Astrocyte (in vitro differentiated cells and primary cell): ENCODE data around the gene STRADA. TPM values are rescaled to one million over a fixed set of nuclear protein-coding genes. Genes with fewer than 3 reads are reported as not detected.

Source experiments
- DNase-seq: peaks from one replicate; pipeline ENCODE4 v3.0.0-alpha.2; 2010; ENCODE audit warnings: low read depth
- FAIRE-seq: peaks from 2 replicates; lab custom pipeline; 2011; peaks lifted over from hg19 to GRCh38; lab: Jason Lieb, UNC
- H2AFZ ChIP-seq: 2 replicates; pipeline ENCODE4 v1.6.0; 2012; ENCODE audit warnings: low read depth, low read length, inconsistent platforms
- H3K27ac ChIP-seq: 2 replicates; pipeline ENCODE4 v1.5.1; 2011; ENCODE audit warnings: low read depth, low read length, inconsistent platforms
- H3K27me3 ChIP-seq: 2 replicates; pipeline ENCODE4 v1.6.0; 2011; ENCODE audit warnings: low read length, inconsistent platforms; ENCODE audit not compliant: insufficient read depth
- H3K36me3 ChIP-seq: 2 replicates; pipeline ENCODE4 v1.5.1; 2011; ENCODE audit warnings: low read length, inconsistent platforms; ENCODE audit not compliant: insufficient read depth
- H3K4me1 ChIP-seq: 2 replicates; pipeline ENCODE4 v1.5.1; 2011; ENCODE audit warnings: low read length, inconsistent platforms; ENCODE audit not compliant: insufficient read depth
- H3K4me2 ChIP-seq: 2 replicates; pipeline ENCODE4 v1.6.0; 2012; ENCODE audit warnings: low read length, inconsistent platforms
- H3K4me3 ChIP-seq: 2 replicates; pipeline ENCODE4 v1.5.1; 2011; ENCODE audit warnings: low read depth, mild to moderate bottlenecking, low read length, inconsistent platforms; ENCODE audit not compliant: insufficient read depth
- H3K79me2 ChIP-seq: 2 replicates; pipeline ENCODE4 v1.6.0; 2012; ENCODE audit warnings: mild to moderate bottlenecking, low read length, inconsistent platforms; ENCODE audit not compliant: insufficient read depth
- H3K9ac ChIP-seq: 2 replicates; pipeline ENCODE4 v1.6.0; 2012; ENCODE audit warnings: mild to moderate bottlenecking, low read length, inconsistent platforms
- H3K9me3 ChIP-seq: 2 replicates; pipeline ENCODE4 v1.5.1; 2012; ENCODE audit warnings: low read depth, mild to moderate bottlenecking, low read length, inconsistent platforms; ENCODE audit not compliant: insufficient read depth
- H4K20me1 ChIP-seq: 2 replicates; pipeline ENCODE4 v1.6.0; 2012; ENCODE audit warnings: low read length, inconsistent platforms; ENCODE audit not compliant: insufficient read depth
- H3K27ac Mint-ChIP-seq: one replicate; pipeline ENCODE4 v1.8.0; 2021; ENCODE audit warnings: mild to moderate bottlenecking, mixed read lengths; ENCODE audit not compliant: unreplicated experiment
- H3K27me3 Mint-ChIP-seq: one replicate; pipeline ENCODE4 v1.8.0; 2021; ENCODE audit warnings: low read depth, mixed read lengths; ENCODE audit not compliant: unreplicated experiment
- H3K36me3 Mint-ChIP-seq: one replicate; pipeline ENCODE4 v1.8.0; 2021; ENCODE audit warnings: low read depth, mixed read lengths; ENCODE audit not compliant: unreplicated experiment
- H3K4me1 Mint-ChIP-seq: one replicate; pipeline ENCODE4 v1.8.0; 2021; ENCODE audit warnings: low read depth, mixed read lengths; ENCODE audit not compliant: unreplicated experiment
- H3K4me3 Mint-ChIP-seq: one replicate; pipeline ENCODE4 v1.8.0; 2021; ENCODE audit warnings: mild to moderate bottlenecking, moderate library complexity, mixed read lengths; ENCODE audit not compliant: unreplicated experiment
- H3K9me3 Mint-ChIP-seq: one replicate; pipeline ENCODE4 v1.8.0; 2021; ENCODE audit warnings: mild to moderate bottlenecking, mixed read lengths; ENCODE audit not compliant: unreplicated experiment
- CTCF ChIP-seq: IDR thresholded peaks from 2 replicates; pipeline ENCODE4 v1.5.1; 2011; ENCODE audit warnings: low read depth, mild to moderate bottlenecking, inconsistent platforms, low read length, moderate library complexity; ENCODE audit not compliant: insufficient read depth
- EZH2 ChIP-seq: IDR thresholded peaks from 2 replicates; pipeline ENCODE4 v1.6.1; 2012; ENCODE audit warnings: mild to moderate bottlenecking, low read length, inconsistent platforms; ENCODE audit not compliant: insufficient read depth
- total RNA-seq: library from RNA; stranded (reverse); gene quantifications from 2 replicates; pipeline ENCODE4 v1.2.1, GENCODE V29; 2021

The STRADA gene
- total RNA-seq, 1 donor from 2014 or later = 35.7 TPM

GRCh38 chr17:63697341-63698286 lies 44.0 kb downstream of the STRADA start:
- H4K20me1 ChIP-seq = peaks cover 27% of the 10 kb centered on the region
- TF ChIP-seq EZH2 = no peak
- peak; percentile 9 for TF ChIP-seq CTCF
- no peak for FAIRE-seq
- H3K4me2 ChIP-seq = peak overlapping the region; percentile 90
- H3K4me1 Mint-ChIP-seq = peaks cover 4% of the 10 kb centered on the region
- H3K4me3 ChIP-seq = no peak overlapping the region
- peaks cover 11% of the 10 kb centered on the region for H3K4me1 ChIP-seq
- H3K27ac Mint-ChIP-seq = peak overlapping the region; percentile 41
- no peak overlapping the region for H3K9ac ChIP-seq
- H3K9me3 ChIP-seq = no peaks in the 10 kb centered on the region
- H3K9me3 Mint-ChIP-seq = no peaks in the 10 kb centered on the region
- no peaks in the 10 kb centered on the region for H3K27me3 ChIP-seq
- H3K36me3 ChIP-seq = no peaks in the 10 kb centered on the region
- no peak overlapping the region for H3K27ac ChIP-seq
- H2AFZ ChIP-seq = no peak overlapping the region
- peak overlapping the region; percentile 80 for H3K4me3 Mint-ChIP-seq
- H3K36me3 Mint-ChIP-seq = peaks cover 14% of the 10 kb centered on the region
- peaks cover 4% of the 10 kb centered on the region for H3K79me2 ChIP-seq
- no peak for DNase-seq
- H3K27me3 Mint-ChIP-seq = no peaks in the 10 kb centered on the region

- H3K4me3 ChIP-seq = no peak overlapping the region
- peaks cover 11% of the 10 kb centered on the region for H3K4me1 ChIP-seq
- Mint-ChIP-seq H3K4me3 (peak overlapping the region; percentile 45), H3K4me1 (peaks cover 1% of the 10 kb centered on the region), H3K9me3 (no peaks in the 10 kb centered on the region), H3K27me3 (no peaks in the 10 kb centered on the region), H3K36me3 (peaks cover 20% of the 10 kb centered on the region), H3K27ac (no peak overlapping the region)
- H4K20me1 ChIP-seq = peaks cover 31% of the 10 kb centered on the region
- no peaks in the 10 kb centered on the region for H3K36me3 ChIP-seq
- no peaks in the 10 kb centered on the region for H3K9me3 ChIP-seq
- no peak overlapping the region for H3K4me2 ChIP-seq
- no peak overlapping the region for H2AFZ ChIP-seq
- no peak for FAIRE-seq
- H3K27me3 ChIP-seq = no peaks in the 10 kb centered on the region
- peaks cover 4% of the 10 kb centered on the region for H3K79me2 ChIP-seq
- DNase-seq = no peak
- H3K27ac ChIP-seq = no peak overlapping the region
- no peak for TF ChIP-seq CTCF
- TF ChIP-seq EZH2 = no peak
- H3K9ac ChIP-seq = no peak overlapping the region
Measured at GRCh38 chr17:63696381-63696961, 45.1 kb downstream of the STRADA start.
